CD4-positive, alpha-beta T cell treated with Interleukin-12 subunit alpha and Interleukin-12 subunit beta, for 1 hour (primary cell): ENCODE data around the gene ZNF274.
A peak's percentile ranks its signal among the peaks of the same experiment; 100 is the strongest.
"Not testable (repeated sequence)": the region's sequence is repeated elsewhere in the genome, so short reads cannot be mapped to it uniquely, and the experiment has no call there.

Experiments
- DNase-seq: peaks from one replicate; pipeline ENCODE4 v3.0.0-alpha.2; 2020

Gene ZNF274

GRCh38 chr19:58182989-58183816, at the start of gene ZNF274:
Gene ZNF274, plus strand, starts transcription at chr19:58183061. Its CDS starts 905 bp downstream, at chr19:58183966.
- DNase-seq: peak; percentile 95

DNA sequence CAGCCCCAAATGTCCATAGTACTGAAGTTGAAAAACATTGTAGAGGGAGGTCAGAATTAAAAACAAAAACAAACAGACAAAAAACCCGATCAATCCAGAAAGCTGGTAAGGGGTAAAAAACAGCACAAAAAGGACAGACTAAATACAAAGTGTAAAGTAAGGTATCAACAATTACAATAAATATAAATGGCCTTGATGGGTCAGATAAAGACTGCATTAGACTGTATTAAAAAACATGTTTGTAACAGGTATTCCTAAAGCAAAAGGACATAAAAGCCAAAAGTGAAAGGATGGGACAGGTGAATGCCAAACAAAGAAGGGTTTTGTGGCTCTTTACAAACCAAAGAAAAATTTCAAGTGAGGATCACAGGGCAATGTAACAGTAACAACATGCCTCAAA, 48.6 kb upstream of the ZNF274 start:
- no peak for DNase-seq

DNA sequence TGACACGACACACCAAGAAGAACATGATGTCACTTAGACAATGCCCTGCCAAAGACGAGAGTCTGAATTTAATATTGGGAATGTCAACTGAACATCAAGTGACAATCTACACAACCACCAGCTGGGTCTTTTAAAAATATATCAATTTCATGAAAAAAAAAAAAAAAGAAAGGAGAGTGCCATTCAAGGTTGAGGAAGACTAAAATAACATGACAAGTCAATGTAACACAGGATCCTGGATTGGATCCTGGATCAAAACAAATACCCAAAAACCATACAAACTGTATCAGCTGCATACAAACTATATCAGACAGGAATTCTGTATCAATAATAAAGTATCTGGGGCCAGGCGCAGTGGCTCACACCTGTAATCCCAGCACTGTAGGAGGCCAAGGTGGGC, 37.0 kb upstream of the ZNF274 start:
- DNase-seq: no peak

DNA sequence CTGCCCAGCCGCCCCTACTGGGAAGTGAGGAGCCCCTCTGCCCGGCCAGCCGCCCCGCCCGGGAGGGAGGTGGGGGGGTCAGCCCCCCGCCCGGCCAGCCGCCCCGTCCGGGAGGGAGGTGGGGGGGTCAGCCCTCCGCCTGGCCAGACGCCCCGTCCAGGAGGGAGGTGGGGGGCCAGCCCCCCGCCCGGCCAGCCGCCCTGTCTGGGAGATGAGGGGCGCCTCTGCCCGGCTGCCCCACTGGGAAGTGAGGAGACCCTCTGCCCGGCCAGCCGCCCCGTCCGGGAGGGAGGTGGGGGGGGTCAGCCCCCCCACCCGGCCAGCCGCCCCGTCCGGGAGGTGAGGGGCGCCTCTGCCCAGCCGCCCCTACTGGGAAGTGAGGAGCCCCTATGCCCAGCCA, 35.4 kb upstream of the ZNF274 start:
- not testable (repeated sequence) for DNase-seq

DNA sequence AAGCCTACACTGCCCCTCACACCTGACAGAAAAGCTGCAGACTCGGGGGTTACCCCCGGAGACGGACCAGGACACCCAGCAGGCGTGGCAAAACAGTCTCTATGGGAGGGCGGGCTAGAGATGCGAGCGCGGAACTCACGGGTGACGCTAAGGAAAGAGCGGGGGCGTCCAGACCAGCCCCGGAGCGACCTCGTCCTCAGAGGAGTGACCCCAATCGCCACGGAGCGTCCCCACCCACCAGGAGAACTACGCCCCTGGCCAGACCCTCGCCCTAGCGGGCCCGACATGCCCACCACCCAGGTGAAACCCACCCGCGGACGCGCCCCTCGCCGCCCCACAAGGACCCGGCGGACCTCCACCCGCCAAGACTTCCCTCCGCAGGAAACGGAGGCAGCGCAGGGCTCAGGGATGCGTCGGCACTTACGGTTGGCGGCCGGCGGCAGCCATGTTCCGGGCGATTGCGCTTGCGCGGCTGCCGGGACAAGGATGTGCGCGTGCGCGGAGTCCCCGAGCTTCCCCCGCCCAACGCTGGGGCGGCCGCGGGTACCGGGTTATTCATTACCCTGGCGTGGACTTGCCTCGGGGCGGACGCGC, 32.4 kb upstream of the ZNF274 start, which contains the start of gene ZNF329:
Gene ZNF329, minus strand, starts transcription at position 462 of the 594 bp plus-strand sequence. CDS start 21,286 bp downstream, outside the sequence.
- DNase-seq: peak; percentile 93

- no peak for DNase-seq
Measured at GRCh38 chr19:58153386-58153785, 29.5 kb upstream of the ZNF274 start.

- no peak for DNase-seq
Measured at GRCh38 chr19:58154287-58154678, 28.6 kb upstream of the ZNF274 start.

DNA sequence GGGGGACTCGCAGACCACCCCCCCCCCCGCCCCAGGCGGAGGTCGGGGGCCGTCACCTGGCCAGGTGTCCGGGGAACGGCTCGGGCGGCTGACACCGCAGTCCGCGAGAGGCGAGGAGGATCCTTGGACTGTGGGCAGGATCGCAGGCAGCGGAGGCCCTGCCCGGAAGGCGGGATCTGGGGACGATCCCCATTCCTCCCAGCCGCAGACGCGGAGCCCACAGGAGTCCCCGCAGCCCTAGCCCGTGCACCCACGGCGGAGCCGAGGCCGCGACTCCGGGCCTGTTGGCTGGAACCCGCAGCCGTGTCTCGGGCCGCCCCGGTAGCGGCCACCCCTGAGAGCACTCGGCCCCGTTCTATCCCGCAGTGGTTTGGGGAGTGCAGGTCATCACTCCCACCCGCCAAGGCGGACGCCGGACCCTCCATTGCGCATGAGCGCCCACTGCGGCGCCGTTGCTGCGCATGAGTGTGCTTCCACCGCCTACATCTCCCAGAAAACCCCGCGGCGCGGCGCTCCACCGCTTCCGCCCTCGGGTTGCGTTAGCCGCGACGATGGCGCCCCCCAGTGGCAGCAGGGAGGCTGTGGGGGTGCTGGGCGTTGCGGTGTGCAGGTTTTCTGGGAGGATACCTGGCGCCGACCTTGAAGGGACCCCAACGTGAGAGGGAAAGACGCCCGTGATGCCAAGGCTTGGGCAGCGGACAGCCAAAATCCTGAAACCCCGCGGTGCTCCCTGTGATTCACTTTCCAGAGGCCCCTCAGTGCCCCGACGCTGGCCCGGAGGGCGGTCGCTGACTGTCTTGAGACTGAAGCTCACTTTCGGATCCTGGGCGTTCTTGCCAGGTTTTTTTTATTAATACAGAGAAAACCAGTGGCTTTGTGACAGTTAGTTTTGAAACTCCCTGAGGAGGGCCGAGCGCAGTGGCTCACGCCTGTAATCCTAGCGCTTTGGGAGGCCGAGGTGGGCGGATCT, 27.9 kb upstream of the ZNF274 start:
- peak; percentile 97 for DNase-seq

DNA sequence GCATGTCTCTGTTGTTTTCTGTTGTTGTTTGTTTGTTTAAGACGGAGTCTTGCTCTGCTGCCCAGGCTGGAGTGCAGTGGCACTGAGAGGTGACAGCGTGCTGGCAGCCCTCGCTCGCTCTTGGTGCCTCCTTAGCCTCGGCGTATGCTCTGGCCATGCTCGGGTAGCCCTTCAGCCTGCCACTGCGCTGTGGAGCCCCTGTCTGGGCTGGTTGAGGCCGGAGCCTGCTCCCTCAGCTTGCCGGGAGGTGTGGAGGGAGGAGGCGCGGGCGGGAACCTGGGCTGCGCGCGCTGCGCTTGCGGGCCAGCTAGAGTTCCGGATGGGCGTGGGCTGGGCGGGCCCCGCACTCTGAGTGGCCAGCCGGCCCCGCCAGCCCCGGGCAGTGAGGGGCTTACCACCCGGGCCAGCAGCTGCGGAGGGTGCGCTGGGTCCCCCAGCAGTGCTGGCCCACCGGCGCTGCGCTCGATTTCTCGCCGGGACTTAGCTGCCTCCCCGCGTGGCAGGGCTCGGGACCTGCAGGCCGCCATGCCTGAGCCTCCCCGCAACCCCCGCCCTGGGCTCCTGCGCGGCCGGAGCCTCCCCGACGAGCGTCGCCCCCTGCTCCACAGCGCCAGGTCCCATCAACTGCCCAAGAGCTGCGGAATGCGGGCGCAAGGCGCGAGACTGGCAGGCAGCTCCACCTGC, 25.7 kb upstream of the ZNF274 start:
- no peak for DNase-seq

GRCh38 chr19:58166268-58166667, 16.6 kb upstream of the ZNF274 start:
- no peak for DNase-seq

DNA sequence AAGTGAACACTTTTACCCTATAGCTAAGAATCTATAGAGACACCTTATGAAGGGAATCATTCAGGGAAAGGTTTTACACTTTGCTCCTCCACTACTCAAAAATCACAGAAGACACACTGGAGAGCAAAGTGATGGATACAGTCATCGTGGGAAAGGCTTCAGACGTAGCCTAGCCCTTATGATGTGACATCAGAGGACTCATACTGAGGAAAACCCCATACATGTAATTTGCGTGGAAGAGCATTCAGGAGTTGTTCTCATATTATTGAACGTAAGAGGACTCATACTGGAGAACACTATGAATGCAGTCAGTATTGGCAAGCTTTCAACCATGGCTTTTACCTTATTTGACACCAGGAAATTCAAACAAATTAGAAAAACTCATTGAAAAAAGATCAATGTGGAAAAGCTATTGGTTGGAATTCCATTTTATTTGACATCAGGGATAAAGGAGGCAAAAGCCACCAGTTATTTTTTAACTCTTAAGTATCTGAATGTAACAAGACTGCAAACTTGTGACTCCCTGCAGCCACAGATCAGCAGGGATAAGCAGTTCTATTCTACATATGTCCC, 16.1 kb upstream of the ZNF274 start:
- DNase-seq: no peak

DNA sequence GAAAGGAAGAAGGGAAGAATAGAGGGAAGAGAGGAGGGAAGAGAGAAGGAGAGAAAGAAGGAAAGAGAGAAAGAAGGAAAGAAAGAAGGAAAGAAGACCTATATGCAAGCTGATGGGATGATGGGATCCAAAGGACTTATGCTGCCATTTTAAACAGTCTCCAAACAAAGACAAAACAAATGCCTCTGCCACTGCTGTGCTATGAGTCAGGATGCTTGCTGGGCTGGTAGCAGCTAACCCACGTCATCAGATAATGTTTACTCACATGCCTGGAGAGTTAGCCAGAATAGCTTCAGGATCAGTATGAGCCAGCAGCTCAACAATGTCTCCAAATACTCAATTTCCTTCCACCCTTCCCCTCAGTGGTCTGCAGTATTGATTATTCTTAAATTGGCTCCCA, 12.0 kb upstream of the ZNF274 start:
- DNase-seq: no peak

- peak; percentile 66 for DNase-seq
Measured at GRCh38 chr19:58181902-58182576, 822 bp upstream of the ZNF274 start.

GRCh38 chr19:58182577-58182988, 278 bp upstream of the ZNF274 start:
- peak; percentile 92 for DNase-seq

- DNase-seq: no peak
Measured at GRCh38 chr19:58183817-58184215, 955 bp downstream of the ZNF274 start.

DNA sequence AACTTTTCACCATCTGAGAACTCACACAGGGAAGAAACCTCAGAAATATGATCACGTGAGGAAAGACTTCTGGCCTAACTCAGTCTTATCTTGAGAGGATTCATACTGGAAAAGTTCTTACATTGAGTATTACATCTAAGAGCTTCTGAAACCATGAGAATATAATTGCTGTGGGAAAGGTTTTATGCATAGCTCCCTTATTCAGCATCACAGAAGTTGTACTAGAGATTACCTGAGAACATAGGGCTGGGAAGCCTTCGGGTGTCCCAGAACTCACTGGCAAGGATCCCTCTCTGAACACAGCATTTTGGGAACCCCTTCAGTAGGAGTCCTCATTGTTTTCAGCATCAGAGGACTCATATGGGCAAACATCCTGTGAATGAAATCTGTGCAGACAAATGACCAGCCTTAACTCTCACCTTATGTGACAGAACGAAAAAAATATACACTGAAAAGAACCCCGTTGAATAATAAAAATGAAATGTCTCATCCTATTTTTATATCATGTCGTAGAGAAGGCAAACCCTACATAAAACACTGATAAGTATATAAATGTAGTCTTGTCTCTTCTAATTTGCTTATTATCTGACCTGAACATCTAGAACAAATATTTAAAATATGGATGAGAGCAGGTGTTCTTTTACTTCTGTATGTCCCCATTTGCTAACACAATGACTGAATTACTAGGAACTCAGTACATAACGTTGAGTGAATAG, 14.2 kb downstream of the ZNF274 start:
- DNase-seq: peak; percentile 12

GRCh38 chr19:58203814-58204475, 21.1 kb downstream of the ZNF274 start:
- no peak for DNase-seq

DNA sequence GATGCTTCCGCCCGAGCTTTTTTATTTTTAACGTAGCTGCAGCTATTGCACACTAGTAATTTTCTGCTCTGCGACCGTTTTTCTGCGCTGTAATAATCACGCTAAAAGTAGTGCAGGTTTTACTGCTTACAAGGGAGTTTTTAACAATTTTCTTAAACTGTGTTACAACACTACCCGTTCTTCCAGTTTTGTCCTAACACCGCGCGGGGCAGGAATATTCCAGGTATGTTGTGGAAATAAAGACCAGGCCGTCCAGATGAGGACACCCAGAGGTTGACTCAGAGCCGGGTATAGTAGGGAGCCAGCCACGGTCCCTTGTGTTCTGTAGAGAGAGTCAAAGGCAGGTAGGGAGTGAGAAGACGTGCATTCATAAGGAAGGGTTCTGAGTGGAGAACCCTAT, 21.7 kb downstream of the ZNF274 start:
- DNase-seq: no peak

DNA sequence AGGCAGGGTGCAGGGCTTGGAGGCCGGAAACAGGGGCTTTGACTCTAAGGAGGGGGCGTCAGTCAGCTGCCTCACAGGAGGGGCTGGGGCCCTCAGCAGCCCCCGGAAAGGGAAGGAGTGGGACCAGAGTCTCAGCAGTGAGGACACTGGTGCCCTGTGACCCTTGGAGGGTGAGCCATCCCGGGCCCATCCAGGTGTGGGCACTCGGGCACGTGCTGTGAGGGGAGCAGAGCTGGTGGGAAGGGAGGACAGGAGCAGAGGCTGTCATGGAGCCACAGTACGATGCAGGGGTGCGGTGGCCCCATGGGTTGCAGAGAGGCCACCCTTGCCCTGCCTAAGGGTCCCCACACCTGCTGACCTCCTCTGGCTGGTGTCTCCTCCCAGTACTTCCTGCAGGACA, 26.7 kb downstream of the ZNF274 start:
- DNase-seq: no peak

GRCh38 chr19:58212336-58213074, 29.6 kb downstream of the ZNF274 start:
- DNase-seq: no peak
